ENCODE measurements around the gene PXN. TPM values are rescaled to one million over a fixed set of nuclear protein-coding genes. Genes with fewer than 3 reads are reported as not detected.
"Not testable (repeated sequence)": the region's sequence is repeated elsewhere in the genome, so short reads cannot be mapped to it uniquely, and the experiment has no call there.

PXN gene
- polyA plus RNA-seq, 4 donors: 71.9 to 79.4 (median 76.3) TPM

DNA sequence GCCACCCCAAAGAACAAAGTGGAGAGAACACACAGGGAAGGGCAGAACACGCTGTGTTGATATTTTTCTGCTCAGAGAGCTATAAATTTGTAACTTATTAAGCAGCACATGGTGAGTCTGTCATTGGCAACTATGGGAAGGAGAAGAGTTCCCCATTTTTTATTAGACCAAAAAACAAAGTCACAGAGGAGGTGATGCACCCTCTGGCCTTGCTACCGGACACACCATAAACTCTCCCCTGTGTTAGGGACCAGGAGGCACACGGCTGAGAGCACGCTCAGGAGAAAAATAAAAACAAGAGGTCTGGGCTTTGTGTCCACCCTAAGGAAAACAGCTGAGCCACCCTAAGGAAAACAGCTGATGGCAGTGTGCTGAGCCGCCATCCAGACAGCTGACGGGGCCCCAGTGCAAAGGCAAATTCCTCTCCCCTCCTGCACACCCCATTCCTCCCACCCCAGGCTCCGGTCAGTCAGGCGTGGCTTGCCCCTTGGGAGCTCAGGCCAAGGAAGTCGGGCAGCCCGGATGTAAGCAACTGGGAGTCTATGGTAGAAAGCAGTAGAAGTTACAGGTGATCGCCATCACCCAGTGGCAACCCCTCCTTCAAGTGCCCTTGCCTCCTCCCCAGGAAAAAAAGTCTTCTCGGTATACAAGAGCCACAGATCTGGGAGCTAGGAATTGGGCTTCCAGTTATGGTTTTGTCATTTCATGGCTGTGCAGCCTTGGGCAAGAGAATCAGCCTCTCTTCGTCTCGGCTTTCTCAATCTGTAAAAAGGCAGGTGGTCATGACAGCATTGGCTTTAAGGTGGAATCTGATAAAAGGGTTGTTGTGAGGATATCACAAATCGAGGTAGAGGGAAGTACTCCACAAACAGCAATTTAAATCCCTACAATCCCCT is 2.4 kb downstream of the PXN start:
- no peak for DNase-seq (ENCODE audit: low read depth in 4 of 4, low spot score in 3 of 4)

DNA sequence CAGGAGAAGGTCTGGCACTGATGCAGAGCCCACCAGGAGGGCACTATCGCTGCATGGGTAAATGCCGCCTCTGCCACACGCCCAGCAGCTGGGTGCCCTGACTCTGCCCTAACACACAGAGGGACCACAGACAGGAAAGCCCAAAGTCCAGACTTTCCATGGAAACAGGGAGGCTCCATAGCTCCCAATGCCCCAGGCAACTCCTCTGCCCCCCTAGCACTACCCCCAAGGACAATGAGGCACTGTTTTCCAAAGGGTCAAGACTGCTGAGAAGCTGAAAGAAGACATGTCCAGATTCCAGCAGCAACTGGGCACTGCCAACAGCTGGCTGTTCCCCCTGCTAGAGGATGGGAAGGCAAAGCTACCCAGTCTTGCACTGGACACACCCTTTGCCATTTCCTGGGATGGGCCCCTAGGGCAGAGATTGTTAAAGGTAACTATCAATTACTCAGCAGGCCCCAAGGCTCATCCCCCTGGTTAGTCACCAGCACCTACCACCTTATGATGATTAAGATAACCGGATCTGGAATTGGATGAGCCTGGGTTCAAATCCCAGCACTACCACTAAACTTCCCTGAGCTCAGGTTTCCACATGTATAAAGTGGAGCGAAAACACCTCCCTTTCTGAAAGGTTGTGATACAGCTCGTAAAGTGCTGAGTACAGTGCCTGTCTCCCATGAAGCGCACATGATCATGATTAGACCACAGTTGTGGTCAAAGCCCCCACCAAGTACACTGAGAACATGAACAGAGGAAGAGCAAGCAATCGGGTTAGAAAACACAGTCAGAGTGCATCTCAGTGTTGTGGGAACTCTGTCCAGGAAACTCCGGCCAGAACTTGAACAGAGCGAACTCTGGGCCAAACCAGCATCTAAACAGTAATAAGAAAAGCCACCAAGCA is 3.3 kb downstream of the PXN start:
- DNase-seq (ENCODE audit: low read depth in 4 of 4, low spot score in 3 of 4): no peak

DNA sequence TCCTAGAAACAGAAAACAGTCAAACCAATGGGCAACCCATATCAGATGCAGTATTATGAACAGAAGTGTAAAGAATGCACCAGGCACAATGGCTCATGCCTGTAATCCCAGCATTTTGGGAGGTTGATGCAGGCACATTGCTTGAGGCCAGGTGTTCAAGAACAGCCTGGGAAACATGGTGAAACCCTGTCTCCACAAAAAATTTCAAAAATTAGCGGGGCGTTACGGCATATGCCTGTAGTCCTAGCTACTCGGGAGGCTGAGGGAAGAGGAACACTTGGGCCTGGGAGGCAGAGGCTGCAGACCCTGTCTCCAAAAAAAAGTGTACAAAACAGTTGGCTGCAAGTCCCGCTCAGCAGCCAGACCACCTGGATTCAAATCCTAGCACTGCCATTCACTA is 4.9 kb downstream of the PXN start:
- DNase-seq (ENCODE audit: low read depth in 4 of 4, low spot score in 3 of 4): no peak

DNA sequence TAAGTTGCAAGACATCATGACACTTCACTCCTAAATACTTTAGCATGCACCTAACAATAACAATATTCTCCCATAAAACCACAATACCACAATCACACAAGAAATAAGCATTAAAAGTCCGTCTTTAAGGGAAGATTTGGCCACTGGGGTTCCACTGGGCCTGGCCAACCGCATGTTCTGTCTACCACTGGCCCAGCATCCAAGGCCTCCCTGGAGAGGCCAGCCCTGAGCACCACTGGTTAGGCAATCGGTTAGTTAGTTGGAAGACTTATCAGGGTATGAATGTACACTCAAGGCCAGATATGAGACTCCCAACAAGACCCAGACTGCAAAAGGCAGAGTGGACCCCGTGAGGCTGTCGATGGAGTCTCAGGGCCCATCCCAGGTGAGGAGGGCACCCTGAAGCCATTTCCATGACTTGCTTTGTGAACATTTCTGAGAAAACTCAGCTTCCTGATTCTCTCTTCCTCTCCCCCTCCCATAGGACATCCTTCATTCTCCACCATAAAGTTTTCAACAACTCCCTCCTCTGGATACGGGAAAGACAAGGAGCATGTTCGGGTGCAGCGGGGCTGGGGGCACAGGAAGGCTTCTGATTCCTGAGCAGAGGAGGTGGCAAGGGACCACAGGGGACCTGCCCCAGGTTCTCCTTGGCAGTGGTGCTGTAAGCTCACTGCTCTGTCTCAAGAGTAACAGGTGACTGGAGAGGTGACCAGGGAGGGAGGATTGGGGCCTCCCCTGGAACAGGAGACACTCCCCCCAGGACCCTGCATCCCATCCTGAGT is 5.9 kb downstream of the PXN start:
- no peak for DNase-seq (ENCODE audit: low read depth in 4 of 4, low spot score in 3 of 4)

DNA sequence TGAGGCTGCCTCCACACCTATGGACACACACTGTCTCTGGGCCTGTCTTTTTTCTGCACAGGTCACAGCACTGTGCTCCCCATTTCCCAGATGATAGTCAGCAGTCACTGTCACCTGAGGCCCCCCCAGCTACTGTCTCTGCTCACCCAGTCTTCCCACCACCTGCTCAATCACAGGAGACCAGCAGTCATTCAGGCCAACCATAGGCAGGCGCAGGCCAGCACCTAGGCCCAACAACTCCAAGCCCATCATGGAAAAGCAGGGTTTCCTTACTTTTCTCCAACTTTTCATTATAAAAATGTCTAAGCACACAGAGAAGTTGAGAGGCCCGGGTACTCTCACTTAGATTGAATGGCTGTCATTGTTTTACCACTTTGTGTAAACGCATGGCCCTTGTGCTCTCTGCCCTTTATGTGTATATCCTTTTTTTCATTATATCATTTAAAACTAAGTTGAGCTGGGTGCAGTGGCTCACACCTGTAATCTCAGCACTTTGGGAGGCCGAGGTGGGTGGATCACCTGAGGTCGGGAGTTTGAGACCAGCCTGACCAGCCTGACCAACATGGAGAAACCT is 7.1 kb downstream of the PXN start:
- DNase-seq (ENCODE audit: low read depth in 4 of 4, low spot score in 3 of 4): no peak

DNA sequence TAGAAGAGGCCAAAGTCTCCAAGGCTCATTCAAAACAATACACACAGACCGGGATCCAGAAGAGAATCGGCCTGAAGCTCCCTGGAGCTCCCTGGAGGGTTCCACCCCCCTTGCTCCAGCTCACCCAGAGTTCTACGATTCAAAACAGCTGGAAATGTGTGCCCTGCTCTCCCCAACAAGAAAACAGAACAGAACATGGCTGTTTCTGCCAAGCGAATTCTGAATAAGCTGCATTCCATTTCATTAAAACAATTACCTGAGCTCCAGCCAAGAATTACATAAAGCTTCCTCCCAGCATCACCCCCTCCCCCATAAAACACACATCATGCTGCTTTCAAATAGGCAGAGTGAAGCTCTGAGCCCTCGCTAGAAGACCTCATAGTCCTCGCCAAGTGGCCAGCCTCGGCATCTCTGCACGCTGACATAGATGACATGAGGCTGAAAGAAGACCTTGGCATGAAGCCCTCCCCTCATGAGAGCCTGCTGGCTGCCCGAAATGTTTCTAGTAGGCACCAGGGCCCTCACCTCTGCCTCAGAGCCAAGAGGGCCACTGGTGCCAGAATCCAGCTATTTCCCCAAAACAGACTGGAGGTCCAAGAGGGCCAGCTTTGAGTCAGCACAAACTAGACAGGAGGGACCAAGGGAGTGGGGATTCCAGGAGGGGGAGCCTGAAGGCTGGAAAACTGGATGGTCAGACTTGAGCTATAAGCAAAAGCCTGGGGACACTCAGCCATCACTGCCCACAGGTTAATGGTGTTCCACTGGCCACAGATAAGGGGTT is 8.3 kb downstream of the PXN start:
- DNase-seq (ENCODE audit: low read depth in 4 of 4, low spot score in 3 of 4): peak in 1 of 4 donors; percentile 63

DNA sequence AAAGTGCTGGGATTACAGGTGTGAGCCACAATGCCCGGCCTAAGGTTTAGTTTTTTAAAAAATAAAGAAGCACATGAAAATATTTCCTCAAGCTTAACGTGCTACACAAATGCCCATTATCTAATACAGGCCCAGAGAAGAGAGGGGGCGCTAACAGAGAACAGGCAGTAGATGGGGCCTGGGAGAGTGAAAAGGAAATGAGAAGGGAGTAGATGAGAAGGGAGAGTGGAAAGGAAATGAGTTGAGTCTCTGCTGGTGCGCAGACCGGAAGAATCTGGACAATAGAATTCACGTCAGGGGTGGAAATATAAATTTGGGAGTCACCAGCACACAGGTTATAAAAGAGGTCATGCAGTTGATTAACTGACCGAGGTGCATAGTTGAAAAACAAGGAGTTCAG is 10.7 kb downstream of the PXN start:
- DNase-seq (ENCODE audit: low read depth in 4 of 4, low spot score in 3 of 4): no peak

DNA sequence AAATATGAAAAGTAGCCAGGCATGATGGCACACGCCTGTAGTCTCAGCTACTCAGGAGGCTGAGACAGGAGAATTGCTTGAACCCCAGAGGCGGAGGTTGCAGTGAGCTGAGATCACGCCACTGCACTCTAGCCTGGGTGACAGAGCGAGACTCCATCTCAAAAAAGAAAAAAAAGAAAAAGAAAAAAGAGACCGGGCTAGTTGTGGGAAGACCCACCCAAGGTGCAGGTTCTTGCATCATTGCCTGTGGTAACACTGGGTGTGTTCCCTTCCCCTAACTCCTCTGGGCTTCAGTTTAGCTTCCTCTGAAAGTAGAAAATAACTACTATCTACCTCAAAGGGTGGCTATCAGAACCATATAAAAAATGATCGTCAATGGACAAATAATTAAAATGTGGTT is 12.2 kb downstream of the PXN start:
- DNase-seq (ENCODE audit: low read depth in 4 of 4, low spot score in 3 of 4): not testable (repeated sequence)

DNA sequence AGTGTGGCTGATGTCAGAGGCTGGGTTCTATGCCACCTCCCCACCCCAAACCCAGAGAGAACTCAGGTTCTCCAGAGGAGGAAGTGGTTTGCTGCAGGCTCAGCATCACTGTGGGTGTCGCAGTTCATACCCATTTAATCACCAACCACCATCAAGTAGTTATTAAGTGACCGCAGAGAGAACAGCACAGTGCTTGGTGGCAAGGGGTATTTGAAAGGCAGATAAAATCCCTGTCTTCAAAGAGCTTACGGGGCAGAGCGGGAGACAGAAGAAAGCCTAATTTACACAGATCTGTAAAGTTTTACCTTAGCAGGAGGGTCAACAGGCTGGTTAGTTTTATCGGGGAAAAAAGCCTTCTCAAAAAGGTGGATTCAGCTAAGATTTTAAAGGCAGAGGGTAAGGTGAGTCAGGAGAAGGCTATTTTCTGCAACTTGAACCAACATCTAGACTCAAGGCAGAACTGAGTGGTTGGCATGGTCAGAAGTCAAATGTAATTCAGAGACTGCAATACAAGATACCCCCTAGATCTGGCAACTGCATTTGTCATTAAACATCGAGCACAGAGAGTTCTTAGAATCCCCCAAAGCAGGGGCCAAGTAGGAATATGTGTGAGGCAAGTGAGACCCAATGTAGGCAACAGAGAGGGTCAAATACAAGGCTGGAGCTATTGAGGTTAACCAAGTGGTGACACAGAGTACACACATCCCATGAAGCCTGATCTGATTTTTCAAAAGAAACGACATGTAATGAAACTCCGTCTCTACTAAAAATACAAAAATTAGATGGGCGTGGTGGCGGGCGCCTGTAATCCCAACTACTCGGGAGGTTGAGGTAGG is 13.2 kb downstream of the PXN start:
- no peak for DNase-seq (ENCODE audit: low read depth in 4 of 4, low spot score in 3 of 4)

DNA sequence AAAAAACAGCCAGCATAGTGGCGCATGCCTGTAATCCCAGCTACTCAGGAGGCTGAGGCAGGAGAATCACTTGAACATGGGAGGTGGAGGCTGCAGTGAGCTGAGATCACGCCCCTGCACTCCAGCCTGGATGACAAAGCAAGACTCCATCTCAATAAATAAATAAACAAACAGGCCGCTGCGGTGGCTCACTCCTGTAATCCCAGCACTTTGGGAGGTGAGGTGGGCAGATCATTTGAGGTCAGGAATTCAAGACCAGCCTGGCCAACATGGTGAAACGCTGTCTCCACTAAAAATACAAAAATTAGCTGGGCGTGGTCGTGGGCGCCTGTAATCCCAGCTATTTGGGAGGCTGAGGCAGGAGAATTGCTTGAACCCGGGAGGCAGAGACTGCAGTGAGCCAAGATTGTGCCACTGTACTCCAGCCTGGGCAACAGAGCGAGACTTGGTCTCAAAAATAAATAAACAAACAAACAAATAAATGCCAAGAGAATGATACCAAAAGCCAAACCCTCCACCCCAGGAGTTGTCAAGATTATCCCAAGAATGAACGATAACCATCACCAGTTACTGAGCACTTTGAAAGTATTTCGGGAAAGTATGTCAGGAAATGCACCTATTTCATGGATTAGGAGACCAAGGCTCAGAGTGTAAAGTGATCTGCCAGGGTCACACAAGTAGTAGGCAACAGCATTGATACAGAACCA is 14.0 kb downstream of the PXN start:
- DNase-seq (ENCODE audit: low read depth in 4 of 4, low spot score in 3 of 4): not testable (repeated sequence)

DNA sequence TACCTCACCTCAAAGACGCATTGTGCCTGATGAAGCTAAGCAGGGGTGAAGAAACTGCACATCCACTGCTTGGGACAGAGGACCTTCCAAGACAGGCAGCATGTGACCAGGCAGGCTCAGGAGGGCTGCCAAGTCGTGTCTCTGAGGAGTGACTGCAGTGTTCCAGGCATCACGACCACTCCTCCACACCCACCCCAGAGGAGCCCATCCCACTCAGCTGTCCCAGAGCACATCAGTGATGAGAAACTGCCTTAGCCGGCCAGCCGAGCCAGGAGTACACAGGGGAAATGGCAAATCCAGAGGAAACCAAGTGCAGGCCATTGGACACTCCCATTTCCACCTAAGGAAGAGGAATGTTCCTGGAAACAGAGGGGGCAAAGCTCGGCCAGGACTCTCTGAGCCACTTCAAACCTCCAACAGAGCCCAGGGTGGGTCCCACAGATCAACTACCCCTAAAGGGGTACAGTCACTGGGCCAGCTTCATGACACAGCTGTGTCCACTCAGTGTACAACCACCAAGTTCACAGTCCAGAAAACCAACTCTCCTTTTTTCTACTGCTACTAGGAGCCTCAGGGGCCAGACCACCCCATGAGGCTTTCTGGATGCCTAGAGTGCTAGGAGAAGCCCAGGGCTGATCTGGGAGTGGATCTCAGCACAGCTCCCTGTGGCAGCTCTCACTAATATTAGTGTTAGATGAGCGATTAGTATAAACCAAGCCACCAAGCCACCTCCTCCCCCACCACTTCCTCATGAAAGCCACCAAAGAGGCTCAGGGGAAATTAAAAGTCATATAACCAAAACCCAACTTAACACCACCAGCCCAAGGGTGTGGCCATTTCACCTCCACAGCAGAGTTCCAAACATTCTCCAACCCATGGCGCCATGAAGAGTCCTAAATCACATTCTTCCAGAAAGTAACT is 15.4 kb downstream of the PXN start:
- no peak for DNase-seq (ENCODE audit: low read depth in 4 of 4, low spot score in 3 of 4)

DNA sequence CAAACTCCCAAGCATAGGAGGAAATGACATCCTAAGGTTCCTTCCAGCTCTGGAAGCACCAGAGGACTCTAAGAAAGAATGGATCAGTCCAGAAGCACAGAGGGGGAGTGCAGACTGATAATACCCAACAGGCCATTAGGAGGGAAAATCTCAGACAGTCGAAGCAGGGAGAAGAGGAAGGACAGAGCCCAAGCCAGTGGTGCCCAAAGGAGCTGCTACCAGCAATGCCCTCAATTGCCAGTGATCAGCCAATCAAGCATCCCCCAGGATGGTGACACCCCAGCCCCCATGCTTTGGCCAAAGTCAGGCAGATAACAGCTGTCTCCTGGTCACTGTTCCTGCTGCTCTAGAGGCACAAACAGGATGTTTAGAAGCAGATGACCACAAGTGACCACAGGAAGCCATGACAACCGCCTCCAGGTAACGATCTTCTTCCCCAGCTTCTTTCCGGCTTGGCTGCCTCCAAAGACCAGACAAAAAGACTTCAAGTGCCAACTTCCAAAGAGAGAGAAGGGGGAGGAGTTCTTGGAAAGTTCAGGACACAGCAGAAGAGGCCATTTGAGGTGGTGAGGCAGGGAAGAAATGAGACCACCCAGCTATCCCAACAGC is 16.2 kb downstream of the PXN start:
- no peak for DNase-seq (ENCODE audit: low read depth in 4 of 4, low spot score in 3 of 4)

DNA sequence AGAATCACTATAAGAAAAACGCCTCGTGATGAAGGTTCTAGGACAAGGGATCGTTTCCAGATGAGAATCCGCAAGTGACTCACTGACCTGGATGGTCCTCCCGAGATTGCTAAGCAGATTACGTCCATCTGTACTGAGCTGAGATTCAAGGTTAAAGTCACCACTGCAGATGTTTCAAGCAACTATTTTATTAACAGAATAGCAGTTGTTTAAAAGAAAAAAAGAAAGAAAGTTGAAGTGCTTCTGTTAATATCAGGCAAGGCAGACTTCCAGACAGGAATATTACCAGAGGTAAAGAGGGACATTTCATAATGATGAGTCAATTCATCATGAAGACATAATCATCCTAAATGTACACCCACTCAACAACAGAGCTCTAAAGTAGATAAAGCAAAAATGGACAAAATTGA is 17.9 kb downstream of the PXN start:
- no peak for DNase-seq (ENCODE audit: low read depth in 4 of 4, low spot score in 3 of 4)

DNA sequence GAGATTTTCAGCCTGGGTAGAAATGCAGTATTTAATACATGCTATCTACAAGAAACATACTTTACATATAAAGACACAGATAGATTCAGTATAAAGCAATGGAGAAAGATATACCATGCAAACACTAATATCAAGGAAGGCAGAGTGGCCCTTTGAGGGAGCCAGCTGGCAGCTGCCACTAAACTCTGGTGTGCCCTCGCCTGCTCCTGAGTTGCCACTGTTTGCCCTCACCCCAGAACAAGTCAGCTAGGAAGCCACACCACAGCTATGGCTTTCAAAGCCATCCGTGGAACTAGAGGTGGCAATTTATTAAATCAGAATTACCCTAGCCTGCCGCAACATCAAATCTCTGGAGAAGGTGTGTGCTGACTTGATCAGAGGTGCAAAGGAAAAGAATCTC is 18.3 kb downstream of the PXN start:
- DNase-seq (ENCODE audit: low read depth in 4 of 4, low spot score in 3 of 4): no peak

DNA sequence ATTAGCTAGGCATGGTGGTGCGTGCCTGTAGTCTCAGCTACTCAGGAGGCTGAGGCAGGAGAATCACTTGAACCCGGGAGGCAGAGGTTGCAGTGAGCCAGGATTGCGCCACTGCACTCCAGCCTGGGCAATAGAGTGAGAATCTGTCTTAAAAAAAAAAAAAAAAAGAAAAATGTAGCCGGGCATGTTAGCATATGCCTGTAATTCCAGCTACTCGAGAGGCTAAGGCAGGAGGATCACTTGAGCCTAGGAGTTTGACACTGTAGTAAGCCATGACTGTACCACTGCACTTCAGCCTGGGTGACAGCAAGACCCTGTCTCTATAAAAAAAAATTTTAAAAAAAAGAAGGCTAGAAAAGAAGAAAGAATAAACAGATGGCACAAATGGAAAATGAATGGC is 18.8 kb downstream of the PXN start:
- not testable (repeated sequence) for DNase-seq (ENCODE audit: low read depth in 4 of 4, low spot score in 3 of 4)

DNA sequence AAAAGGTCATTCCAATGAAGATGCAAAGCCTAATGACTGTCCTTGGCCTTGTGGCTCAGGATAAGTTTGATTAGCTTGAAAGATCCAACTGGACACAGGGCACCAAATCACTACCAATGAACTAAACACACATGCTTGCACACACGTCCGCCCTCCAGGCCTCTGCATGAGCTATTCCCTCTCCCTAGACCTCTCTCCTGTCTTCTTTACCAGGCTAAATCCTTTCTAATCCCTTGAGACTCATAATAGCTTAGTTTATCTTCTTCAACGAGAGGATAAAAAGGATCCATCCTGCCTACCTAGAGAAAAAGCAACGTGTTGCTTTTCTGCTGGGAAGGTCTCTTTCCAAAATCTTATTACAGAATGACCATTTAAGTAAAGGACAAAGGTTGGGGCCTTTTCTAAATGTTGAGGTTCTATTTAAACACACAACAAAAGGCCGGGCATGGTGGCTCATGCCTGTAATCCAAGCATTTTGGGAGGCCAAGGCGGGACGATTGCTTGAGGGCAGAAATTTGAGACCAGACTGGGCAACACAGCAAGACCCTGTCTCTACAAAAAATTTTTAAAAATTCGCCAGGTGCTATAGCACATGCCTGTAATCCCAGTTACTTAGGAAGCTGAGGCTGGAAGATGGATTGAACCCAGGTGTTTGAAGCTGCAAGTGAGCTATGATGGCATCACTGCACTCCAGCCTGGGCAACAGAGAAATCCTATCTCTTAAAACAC is 22.4 kb downstream of the PXN start:
- no peak for DNase-seq (ENCODE audit: low read depth in 4 of 4, low spot score in 3 of 4)

Data from right renal pelvis (tissue), 4 donors.